Erythroblast (primary cell): ENCODE results near the gene TMEM131L.
A peak's percentile ranks its signal among the peaks of the same experiment; 100 is the strongest.
"Not testable (repeated sequence)": the region's sequence is repeated elsewhere in the genome, so short reads cannot be mapped to it uniquely, and the experiment has no call there.

Experiments
- DNase-seq, 2 experiments: peaks; one replicate each; lab custom pipeline; 2025; lab: John Stamatoyannopoulos, UW
- GATA1 ChIP-seq: IDR thresholded peaks from 2 replicates; pipeline ENCODE4 v1.6.1; 2011; ENCODE audit warnings: low read depth, mild to moderate bottlenecking, control low read depth, low read length, moderate library complexity
- POLR2A ChIP-seq: IDR thresholded peaks from 2 replicates; pipeline ENCODE4 v1.6.1; 2011; ENCODE audit warnings: mild to moderate bottlenecking, low read length

The TMEM131L gene

GRCh38 chr4:153497988-153498967, 32.1 kb downstream of the TMEM131L start:
- no peak for TF ChIP-seq GATA1
- TF ChIP-seq POLR2A, result no peak
- DNase-seq, result no peak

- DNase-seq, result no peak
These were observed 32.8 kb downstream of the TMEM131L start for GRCh38 chr4:153499005-153499404.

GRCh38 chr4:153501578-153501977, 35.4 kb downstream of the TMEM131L start:
- no peak for TF ChIP-seq POLR2A
- TF ChIP-seq GATA1, result no peak
- DNase-seq, result peak; percentile 79 to 88

More at GRCh38 chr4:153499005-153499404, 32.8 kb downstream of the TMEM131L start:
- no peak for TF ChIP-seq POLR2A
- no peak for TF ChIP-seq GATA1

GRCh38 chr4:153502584-153502983, 36.4 kb downstream of the TMEM131L start:
- TF ChIP-seq POLR2A (no peak), GATA1 (no peak)
- no peak for DNase-seq

GRCh38 chr4:153506341-153507309, 40.5 kb downstream of the TMEM131L start:
- TF ChIP-seq GATA1 (no peak), POLR2A (no peak)
- DNase-seq, result peak; percentile 73 to 74

- no peak for TF ChIP-seq GATA1
- TF ChIP-seq POLR2A, result no peak
- DNase-seq, result no peak
These were observed 41.3 kb downstream of the TMEM131L start for GRCh38 chr4:153507310-153508073.

- not testable (repeated sequence) for DNase-seq
These were observed 43.1 kb downstream of the TMEM131L start for GRCh38 chr4:153509212-153509611.

- TF ChIP-seq POLR2A (no peak), GATA1 (no peak)
- DNase-seq, result no peak
These were observed 43.6 kb downstream of the TMEM131L start for GRCh38 chr4:153509724-153510123.

- TF ChIP-seq POLR2A, result no peak
- no peak for TF ChIP-seq GATA1
- DNase-seq, result no peak
These were observed 44.3 kb downstream of the TMEM131L start for GRCh38 chr4:153510252-153511001.

- TF ChIP-seq POLR2A (no peak), GATA1 (no peak)
- DNase-seq, result no peak
These were observed 44.9 kb downstream of the TMEM131L start for GRCh38 chr4:153511104-153511503.

GRCh38 chr4:153512162-153512852, 46.1 kb downstream of the TMEM131L start:
- no peak for DNase-seq
- TF ChIP-seq GATA1 (no peak), POLR2A (no peak)
